A172 (cell line): ENCODE data around the gene CPE. TPM values are rescaled to one million over a fixed set of nuclear protein-coding genes. Genes with fewer than 3 reads are reported as not detected.

ENCODE experiments used
- DNase-seq: peaks from one replicate; pipeline ENCODE4 v3.0.0-alpha.2; 2015; ENCODE audit warnings: low spot score
- total RNA-seq: library from RNA; depleted of rRNA; stranded (reverse); fragments of >200 nt; shearing (Covaris generic); gene quantifications from 2 replicates; pipeline ENCODE4 v1.2.3, GENCODE V29; 2014

CPE gene
- total RNA-seq, 1 experiment from 2014 or later = 10.3 TPM

GRCh38 chr4:165364452-165365080 is 14.2 kb upstream of the CPE start:
- DNase-seq = no peak

- no peak for DNase-seq
These were observed 11.8 kb upstream of the CPE start for GRCh38 chr4:165367040-165367439.

GRCh38 chr4:165368114-165368513 is 10.7 kb upstream of the CPE start:
- no peak for DNase-seq

GRCh38 chr4:165368567-165368966 is 10.2 kb upstream of the CPE start:
- no peak for DNase-seq

GRCh38 chr4:165369522-165369921 is 9.3 kb upstream of the CPE start:
- DNase-seq = no peak

- DNase-seq = no peak
These were observed 8.3 kb upstream of the CPE start for GRCh38 chr4:165370530-165370929.

GRCh38 chr4:165375465-165375864 is 3.3 kb upstream of the CPE start:
- no peak for DNase-seq

- no peak for DNase-seq
These were observed 437 bp upstream of the CPE start for GRCh38 chr4:165378398-165378744.

- DNase-seq = no peak
These were observed 863 bp downstream of the CPE start for GRCh38 chr4:165379678-165380064.

- no peak for DNase-seq
These were observed 2.0 kb downstream of the CPE start for GRCh38 chr4:165380805-165381204.

GRCh38 chr4:165381821-165382373 is 3.1 kb downstream of the CPE start:
- no peak for DNase-seq

- no peak for DNase-seq
These were observed 3.8 kb downstream of the CPE start for GRCh38 chr4:165382640-165383039.

GRCh38 chr4:165383591-165384073 is 4.8 kb downstream of the CPE start:
- no peak for DNase-seq

GRCh38 chr4:165384186-165384585 is 5.4 kb downstream of the CPE start:
- no peak for DNase-seq

GRCh38 chr4:165384598-165384997 is 5.8 kb downstream of the CPE start:
- DNase-seq = no peak

- no peak for DNase-seq
These were observed 6.3 kb downstream of the CPE start for GRCh38 chr4:165385126-165385525.

- no peak for DNase-seq
These were observed 7.5 kb downstream of the CPE start for GRCh38 chr4:165386328-165386727.

GRCh38 chr4:165388756-165389155 is 9.9 kb downstream of the CPE start:
- DNase-seq = no peak

GRCh38 chr4:165393051-165393450 is 14.2 kb downstream of the CPE start:
- no peak for DNase-seq

- DNase-seq = no peak
These were observed 14.9 kb downstream of the CPE start for GRCh38 chr4:165393704-165394103.

GRCh38 chr4:165394275-165394674 is 15.5 kb downstream of the CPE start:
- no peak for DNase-seq

GRCh38 chr4:165398570-165398969 is 19.8 kb downstream of the CPE start:
- DNase-seq = peak; percentile 46

GRCh38 chr4:165402375-165402774 is 23.6 kb downstream of the CPE start:
- no peak for DNase-seq

GRCh38 chr4:165403048-165403447 is 24.2 kb downstream of the CPE start:
- no peak for DNase-seq
